ENCODE measurements around the gene RGS7.
"Not testable (repeated sequence)": the region's sequence is repeated elsewhere in the genome, so short reads cannot be mapped to it uniquely, and the experiment has no call there.

RGS7 gene

DNA sequence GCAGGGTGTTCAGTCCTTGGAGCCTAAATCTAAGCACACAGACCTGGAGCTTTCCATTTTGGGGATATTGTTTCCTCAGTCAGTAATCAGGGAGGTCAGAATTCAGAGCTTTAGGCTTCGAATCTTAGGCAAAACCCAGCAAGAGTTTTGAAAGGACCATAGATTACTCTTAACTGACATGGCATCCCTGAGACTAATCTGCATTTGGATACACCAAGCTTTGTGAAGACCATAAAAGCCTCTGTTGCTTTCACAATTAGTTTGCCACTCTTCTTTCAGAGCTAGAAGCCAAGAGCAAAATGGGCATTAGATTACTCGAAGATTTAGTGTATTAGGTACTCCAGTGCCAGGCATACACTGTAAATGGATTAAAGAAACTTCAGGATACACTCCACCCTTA is 613.3 kb downstream of the RGS7 start:
- no peaks in the 10 kb centered on the region for H3K4me1 Mint-ChIP-seq
- peaks cover 4% of the 10 kb centered on the region for H3K27me3 Mint-ChIP-seq
- no peaks in the 10 kb centered on the region for H3K36me3 Mint-ChIP-seq
- DNase-seq (ENCODE audit: low spot score in 2 of 2) = no peak
- ATAC-seq (ENCODE audit: low read depth) = no peak
- H3K9me3 Mint-ChIP-seq = no peaks in the 10 kb centered on the region
- no peak overlapping the region for H3K4me3 Mint-ChIP-seq
- no peak overlapping the region for H3K27ac Mint-ChIP-seq

DNA sequence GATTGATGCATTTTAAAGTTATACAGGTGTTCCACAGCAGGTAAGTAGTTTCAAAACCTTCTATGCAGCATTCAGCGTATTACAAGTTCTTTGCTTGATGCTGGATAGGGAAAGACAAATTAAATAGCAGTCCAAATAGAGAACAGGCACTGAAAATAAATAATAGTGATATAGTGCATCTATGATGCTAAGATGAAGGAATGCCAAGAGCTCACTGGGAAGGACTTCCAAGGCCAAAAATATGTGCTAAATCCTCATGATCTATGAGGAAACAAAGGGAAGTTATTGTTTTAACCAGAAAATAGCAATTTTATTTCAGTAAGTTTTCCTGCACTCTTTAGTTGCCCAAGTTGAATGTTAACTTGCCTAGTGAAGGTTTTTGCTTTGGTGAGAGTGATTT is 617.3 kb downstream of the RGS7 start:
- no peaks in the 10 kb centered on the region for H3K27me3 Mint-ChIP-seq
- H3K9me3 Mint-ChIP-seq = no peaks in the 10 kb centered on the region
- no peak overlapping the region for H3K27ac Mint-ChIP-seq
- no peaks in the 10 kb centered on the region for H3K36me3 Mint-ChIP-seq
- DNase-seq (ENCODE audit: low spot score in 2 of 2) = no peak
- no peaks in the 10 kb centered on the region for H3K4me1 Mint-ChIP-seq
- ATAC-seq (ENCODE audit: low read depth) = no peak
- no peak overlapping the region for H3K4me3 Mint-ChIP-seq

DNA sequence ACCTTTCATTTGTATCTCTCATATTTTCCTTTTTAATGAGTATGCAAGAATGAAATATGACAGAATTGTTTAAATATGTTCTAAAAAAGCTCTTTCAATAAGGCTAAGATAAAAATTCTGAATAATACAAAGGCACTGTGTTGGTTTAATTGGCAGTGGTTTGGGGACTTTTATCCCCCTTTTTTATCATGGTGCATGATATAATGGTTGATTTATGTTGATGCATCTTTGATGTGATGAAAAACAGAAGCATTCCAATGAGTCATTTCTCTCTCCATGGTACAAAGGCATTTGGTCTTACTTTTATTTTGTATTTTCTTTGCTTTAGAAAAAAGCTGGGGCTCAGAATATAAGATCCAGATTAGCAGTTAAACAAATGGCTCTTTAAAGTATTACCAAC is 617.9 kb downstream of the RGS7 start:
- no peak overlapping the region for H3K27ac Mint-ChIP-seq
- no peaks in the 10 kb centered on the region for H3K27me3 Mint-ChIP-seq
- no peak overlapping the region for H3K4me3 Mint-ChIP-seq
- DNase-seq (ENCODE audit: low spot score in 2 of 2) (no peak), ATAC-seq (ENCODE audit: low read depth) (no peak)
- no peaks in the 10 kb centered on the region for H3K9me3 Mint-ChIP-seq
- H3K4me1 Mint-ChIP-seq = no peaks in the 10 kb centered on the region
- H3K36me3 Mint-ChIP-seq = no peaks in the 10 kb centered on the region

DNA sequence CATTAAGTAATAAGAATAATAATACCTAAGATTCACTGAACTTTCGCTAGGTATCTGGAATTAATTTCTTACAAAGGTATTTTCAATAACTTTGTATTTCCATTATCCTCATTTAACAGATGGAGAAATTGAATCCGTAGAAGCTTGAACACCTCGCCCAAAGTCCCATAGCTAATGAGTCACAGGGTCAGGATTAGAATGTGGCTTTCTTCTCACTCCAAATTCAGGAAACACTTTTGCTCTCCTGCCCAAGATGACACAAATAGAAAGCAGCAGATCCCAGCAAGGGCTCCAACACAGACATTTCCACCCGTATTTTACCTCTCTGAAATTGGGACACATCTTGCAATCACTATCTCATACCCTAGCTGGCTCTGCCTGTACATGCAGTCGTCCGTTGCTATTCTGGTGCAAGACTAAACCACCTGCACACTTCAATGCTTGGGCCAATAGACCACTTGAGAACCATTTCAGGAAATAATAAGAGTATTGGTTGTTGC is 619.2 kb downstream of the RGS7 start:
- Mint-ChIP-seq H3K27me3 (no peaks in the 10 kb centered on the region), H3K27ac (no peak overlapping the region), H3K36me3 (no peaks in the 10 kb centered on the region), H3K9me3 (no peaks in the 10 kb centered on the region), H3K4me1 (no peaks in the 10 kb centered on the region), H3K4me3 (no peak overlapping the region)
- ATAC-seq (ENCODE audit: low read depth) (no peak), DNase-seq (ENCODE audit: low spot score in 2 of 2) (no peak)

DNA sequence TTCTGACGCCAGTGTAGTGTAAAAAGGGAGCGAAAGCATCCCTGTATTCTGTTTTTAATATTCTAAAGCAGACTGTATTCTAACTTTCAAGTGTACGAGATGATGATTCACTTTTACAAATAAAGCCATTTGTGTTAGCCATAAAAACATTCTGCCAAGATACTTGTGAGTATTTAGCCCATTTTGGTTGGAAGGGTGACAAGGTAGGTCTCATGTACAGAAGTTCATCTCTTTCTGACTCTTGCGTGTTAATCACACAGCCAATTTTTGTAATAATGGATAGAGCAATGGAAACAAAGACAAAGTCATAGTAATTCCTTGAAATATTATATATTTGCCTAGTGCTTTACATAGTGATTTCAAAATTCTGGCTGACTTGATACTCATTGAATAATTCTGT is 619.7 kb downstream of the RGS7 start:
- no peak overlapping the region for H3K27ac Mint-ChIP-seq
- no peaks in the 10 kb centered on the region for H3K9me3 Mint-ChIP-seq
- DNase-seq (ENCODE audit: low spot score in 2 of 2) = no peak
- H3K36me3 Mint-ChIP-seq = no peaks in the 10 kb centered on the region
- ATAC-seq (ENCODE audit: low read depth) = no peak
- peaks cover under 1% of the 10 kb centered on the region for H3K4me1 Mint-ChIP-seq
- no peak overlapping the region for H3K4me3 Mint-ChIP-seq
- H3K27me3 Mint-ChIP-seq = peaks cover under 1% of the 10 kb centered on the region

DNA sequence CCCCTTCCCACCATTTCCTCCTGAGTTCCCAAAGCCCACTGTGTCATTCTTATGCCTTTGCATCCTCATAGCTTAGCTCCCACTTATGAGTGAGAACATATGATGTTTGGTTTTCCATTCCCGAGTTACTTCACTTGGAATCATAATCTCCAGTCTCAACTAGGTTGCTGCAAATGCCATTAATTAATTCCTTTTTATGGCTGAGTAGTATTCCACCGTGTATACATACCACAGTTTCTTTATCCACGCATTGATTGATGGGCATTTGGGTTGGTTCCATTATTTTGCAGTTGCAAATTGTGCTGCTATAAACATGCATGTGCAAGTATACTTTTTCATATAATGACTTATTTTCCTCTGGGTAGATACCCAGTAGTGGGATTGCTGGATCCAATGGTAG is 622.3 kb downstream of the RGS7 start:
- ATAC-seq (ENCODE audit: low read depth); H3K4me1 Mint-ChIP-seq; H3K9me3 Mint-ChIP-seq; H3K27ac Mint-ChIP-seq; H3K4me3 Mint-ChIP-seq; DNase-seq (ENCODE audit: low spot score in 2 of 2); H3K36me3 Mint-ChIP-seq; H3K27me3 Mint-ChIP-seq: not testable (repeated sequence)

DNA sequence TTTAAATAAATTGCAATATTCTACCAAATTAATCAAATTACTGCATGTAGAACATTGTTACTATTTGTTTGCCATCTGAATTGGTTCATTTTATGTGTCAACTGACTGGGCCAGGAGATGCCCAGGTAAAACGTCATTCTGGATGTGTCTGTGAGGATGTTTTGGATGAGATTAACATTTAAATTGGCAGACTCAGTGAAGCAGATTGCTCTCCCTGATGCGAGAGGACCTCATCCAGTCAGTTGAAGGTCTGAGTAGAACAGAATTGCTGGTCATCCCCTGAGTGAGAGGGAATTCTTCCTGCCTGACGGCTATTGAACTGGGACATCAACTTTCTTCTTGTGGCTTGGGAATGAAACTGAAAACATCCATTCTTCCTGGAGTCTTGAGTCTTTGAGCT is 623.0 kb downstream of the RGS7 start:
- Mint-ChIP-seq H3K4me1 (peaks cover 3% of the 10 kb centered on the region), H3K9me3 (no peaks in the 10 kb centered on the region), H3K4me3 (no peak overlapping the region), H3K36me3 (no peaks in the 10 kb centered on the region), H3K27me3 (peaks cover 2% of the 10 kb centered on the region), H3K27ac (no peak overlapping the region)
- ATAC-seq (ENCODE audit: low read depth) = no peak
- no peak for DNase-seq (ENCODE audit: low spot score in 2 of 2)

DNA sequence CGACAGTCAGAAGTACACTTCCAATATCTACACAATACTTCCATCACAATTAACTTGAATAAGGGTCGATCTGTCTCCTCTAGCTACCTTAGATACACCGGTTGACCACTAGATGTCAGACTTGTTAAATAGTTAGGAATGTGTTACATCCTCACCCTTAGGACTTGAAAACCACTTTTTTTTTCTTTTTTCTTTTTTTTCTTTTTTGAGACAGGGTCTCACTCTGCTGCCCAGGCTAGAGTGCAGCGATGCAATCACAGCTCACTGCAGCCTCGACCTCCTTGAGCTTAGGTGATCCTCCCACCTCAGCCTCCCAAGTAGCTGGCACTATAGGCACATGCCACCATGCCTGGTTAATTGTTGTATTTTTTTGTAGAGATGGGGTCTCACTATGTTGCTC is 624.6 kb downstream of the RGS7 start:
- Mint-ChIP-seq H3K9me3 (no peaks in the 10 kb centered on the region), H3K36me3 (no peaks in the 10 kb centered on the region), H3K4me1 (peaks cover 3% of the 10 kb centered on the region), H3K27me3 (peaks cover 2% of the 10 kb centered on the region), H3K27ac (no peak overlapping the region), H3K4me3 (no peak overlapping the region)
- ATAC-seq (ENCODE audit: low read depth) = peak; percentile 54
- DNase-seq (ENCODE audit: low spot score in 2 of 2) = no peak
